Thymus (tissue), 11 donors: ENCODE measurements around the gene RWDD3. TPM values are rescaled to one million over a fixed set of nuclear protein-coding genes. Genes with fewer than 3 reads are reported as not detected.

ENCODE experiments used
- DNase-seq, 9 donors: peaks; one replicate each; pipeline ENCODE4 v3.0.0-alpha.2; 2013; ENCODE audit warnings: low spot score in 9 of 9, low read depth in 6 of 9, missing footprints in 1 of 9
- H3K27ac ChIP-seq, 2 donors: one replicate each; pipeline ENCODE4 v1.5.1; 2013; ENCODE audit warnings: control low read depth in 1 of 2, low read depth in 1 of 2, low read length in 1 of 2, mild to moderate bottlenecking in 1 of 2, moderate library complexity in 1 of 2
- H3K27me3 ChIP-seq, 2 donors: one replicate each; pipeline ENCODE4 v1.5.1; 2013; ENCODE audit warnings: low read length in 1 of 2; ENCODE audit not compliant: control insufficient read depth in 2 of 2, insufficient read depth in 1 of 2
- H3K36me3 ChIP-seq, 2 donors: one replicate each; pipeline ENCODE4 v1.5.1; 2013; ENCODE audit warnings: low read length in 1 of 2, mild to moderate bottlenecking in 1 of 2, moderate library complexity in 1 of 2; ENCODE audit not compliant: control insufficient read depth in 2 of 2, insufficient read depth in 2 of 2
- H3K4me1 ChIP-seq, 2 donors: one replicate each; pipeline ENCODE4 v1.5.1; 2013; ENCODE audit warnings: low read length in 2 of 2; ENCODE audit not compliant: control insufficient read depth in 2 of 2, insufficient read depth in 2 of 2
- H3K4me3 ChIP-seq, 2 donors: one replicate each; pipeline ENCODE4 v1.5.1; 2013; ENCODE audit warnings: low read length in 2 of 2, control low read depth in 1 of 2, mild to moderate bottlenecking in 1 of 2
- H3K9me3 ChIP-seq, 2 donors: one replicate each; pipeline ENCODE4 v1.5.1; 2013; ENCODE audit warnings: low read length in 1 of 2, mild to moderate bottlenecking in 1 of 2; ENCODE audit not compliant: control insufficient read depth in 2 of 2, insufficient read depth in 1 of 2
- WGBS: extraction: QIAGEN DNeasy Blood & Tissue Kit; methylation state at CpG from one replicate; pipeline ENCODE4 v1.1.7; 2013; 5-methylcytosine and 5-hydroxymethylcytosine counted together
- polyA plus RNA-seq: library from polyadenylated mRNA; stranded (reverse); fragments of 200-250 nt; gene quantifications from one replicate; pipeline ENCODE4 v1.2.3, GENCODE V29; 2013
- total RNA-seq: library from RNA; stranded (reverse); fragments of 120-200 nt; gene quantifications from one replicate; pipeline ENCODE4 v1.2.4, GENCODE V29; 2013
- donor health status: healthy.

The RWDD3 gene
- total and polyA plus RNA-seq, 2 donors: 35.4 to 87.8 TPM

- H3K4me1 ChIP-seq: no peaks in the 10 kb centered on the region
- 94% methylated on average over 1 of the region's 1 CpG for WGBS
- H3K9me3 ChIP-seq: no peaks in the 10 kb centered on the region
- H3K27ac ChIP-seq: no peak overlapping the region
- H3K27me3 ChIP-seq: no peaks in the 10 kb centered on the region
- H3K4me3 ChIP-seq: no peak overlapping the region
- DNase-seq: no peak
- no peaks in the 10 kb centered on the region for H3K36me3 ChIP-seq
These were observed 23.7 kb downstream of the RWDD3 start for GRCh38 chr1:95257758-95258157.

DNA sequence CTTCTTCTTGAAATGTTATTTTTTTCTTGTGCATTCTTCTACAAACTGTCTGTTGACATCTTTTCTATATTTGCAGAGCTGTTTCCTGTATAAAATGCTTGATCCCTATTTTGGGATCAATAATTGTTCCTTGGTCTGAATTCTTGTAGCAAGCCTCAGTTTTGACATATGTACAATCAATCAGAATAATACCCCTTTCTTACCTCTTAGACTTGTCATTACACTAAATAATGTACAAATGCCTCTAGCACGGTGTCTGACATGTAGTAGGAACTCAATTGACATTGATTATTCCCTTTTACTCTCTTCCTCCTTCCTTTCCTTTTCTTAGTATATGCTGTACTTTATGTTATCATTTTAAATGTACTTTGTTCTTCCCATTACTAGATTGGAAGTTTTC is 25.2 kb downstream of the RWDD3 start:
- Histone ChIP-seq H3K4me1 (no peaks in the 10 kb centered on the region), H3K36me3 (no peaks in the 10 kb centered on the region)
- WGBS: 90% methylated on average over 1 of the region's 1 CpG

DNA sequence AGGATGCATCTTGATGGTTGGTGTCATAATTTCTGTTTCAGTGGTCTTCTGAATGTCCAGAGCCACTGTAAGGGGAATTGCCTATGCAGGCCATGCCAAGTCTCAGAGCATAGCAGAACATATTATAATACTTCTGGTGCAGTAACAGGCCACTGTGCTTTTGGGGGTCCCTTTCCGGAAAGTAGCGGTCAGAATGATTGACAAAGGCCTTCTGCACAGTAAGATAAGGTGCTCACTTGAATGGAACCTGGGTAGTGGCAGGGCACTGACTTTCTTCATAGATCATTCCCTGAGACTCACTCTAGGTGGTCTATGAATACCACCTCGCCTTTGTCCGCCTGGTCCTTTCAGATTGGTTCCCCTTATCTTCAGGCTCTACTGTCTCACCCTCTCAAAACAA is 28.9 kb downstream of the RWDD3 start:
- no peaks in the 10 kb centered on the region for H3K27me3 ChIP-seq
- no peak for DNase-seq
- WGBS: 85% methylated on average over 4 of the region's 4 CpGs

More for the DNA sequence above, 25.2 kb downstream of the RWDD3 start:
- no peaks in the 10 kb centered on the region for H3K9me3 ChIP-seq
- H3K27me3 ChIP-seq: no peaks in the 10 kb centered on the region
- H3K4me3 ChIP-seq: no peak overlapping the region
- DNase-seq: no peak
- no peak overlapping the region for H3K27ac ChIP-seq

DNA sequence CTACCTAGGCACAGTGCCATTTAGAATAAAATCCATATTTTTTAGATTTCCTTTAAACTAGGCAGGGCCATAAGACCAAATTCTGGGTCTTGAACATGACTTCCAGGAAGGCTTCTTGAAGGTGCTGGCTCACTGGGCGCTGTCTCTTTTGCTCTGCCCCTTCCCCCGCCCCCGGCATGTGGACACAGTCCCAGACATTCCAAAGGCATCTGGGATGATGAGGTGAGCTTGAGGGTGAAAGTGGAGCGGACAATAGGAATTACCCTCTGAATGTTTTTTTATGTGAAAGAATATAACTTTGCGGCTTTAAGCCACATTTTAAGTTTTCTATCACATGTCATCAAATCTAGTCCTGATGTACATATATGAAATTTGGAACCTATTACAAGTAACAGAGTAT is 29.4 kb downstream of the RWDD3 start:
- H3K27me3 ChIP-seq: no peaks in the 10 kb centered on the region
- no peaks in the 10 kb centered on the region for H3K4me1 ChIP-seq
- 96% methylated on average over 5 of the region's 5 CpGs for WGBS
- DNase-seq: no peak
- H3K36me3 ChIP-seq: no peaks in the 10 kb centered on the region
- no peaks in the 10 kb centered on the region for H3K9me3 ChIP-seq
- no peak overlapping the region for H3K4me3 ChIP-seq
- H3K27ac ChIP-seq: no peak overlapping the region

More for the DNA sequence above, 28.9 kb downstream of the RWDD3 start:
- H3K27ac ChIP-seq: no peak overlapping the region
- no peaks in the 10 kb centered on the region for H3K36me3 ChIP-seq
- H3K4me1 ChIP-seq: no peaks in the 10 kb centered on the region
- H3K4me3 ChIP-seq: no peak overlapping the region
- H3K9me3 ChIP-seq: no peaks in the 10 kb centered on the region

DNA sequence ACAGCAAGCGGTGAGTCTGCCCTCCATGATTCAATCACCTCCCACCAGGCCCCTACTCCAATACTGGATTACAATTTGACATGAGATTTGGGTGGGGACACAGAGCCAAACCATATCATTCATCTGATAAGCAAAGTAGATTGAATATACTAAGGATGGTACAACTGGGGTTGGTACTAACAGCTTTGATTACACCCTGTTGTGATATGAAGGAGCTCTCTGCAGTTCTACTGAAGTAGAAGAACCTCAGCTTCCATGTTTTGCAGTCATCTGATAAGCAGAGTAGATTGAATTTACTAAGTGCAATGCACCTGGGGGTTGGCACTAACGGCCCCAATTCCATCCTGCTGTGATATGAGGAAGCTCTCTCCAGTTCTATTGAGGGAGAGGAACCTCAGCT is 31.1 kb downstream of the RWDD3 start:
- H3K27ac ChIP-seq: no peak overlapping the region
- no peaks in the 10 kb centered on the region for H3K27me3 ChIP-seq
- no peaks in the 10 kb centered on the region for H3K36me3 ChIP-seq
- no peaks in the 10 kb centered on the region for H3K4me1 ChIP-seq
- 70% methylated on average over 2 of the region's 2 CpGs for WGBS
- DNase-seq: no peak
- H3K9me3 ChIP-seq: no peaks in the 10 kb centered on the region
- no peak overlapping the region for H3K4me3 ChIP-seq

DNA sequence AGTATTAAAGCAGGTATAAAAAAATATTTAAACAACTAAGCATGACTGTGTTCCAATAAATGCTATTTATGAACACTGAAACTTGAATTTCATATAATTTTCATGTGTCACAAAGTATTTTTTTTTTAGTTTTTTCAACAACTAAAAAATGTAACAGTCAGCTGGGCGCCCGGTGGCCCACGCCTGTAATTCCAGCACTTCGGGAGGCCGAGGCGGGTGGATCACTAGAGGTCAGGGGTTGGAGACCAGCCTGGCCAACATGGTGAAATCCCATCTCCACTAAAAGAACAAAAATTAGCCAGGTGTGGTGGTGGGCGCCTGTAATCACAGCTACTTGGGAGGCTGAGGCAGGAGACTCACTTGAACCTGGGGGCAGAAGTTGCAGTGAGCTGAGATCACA is 42.4 kb downstream of the RWDD3 start:
- no peak overlapping the region for H3K4me3 ChIP-seq
- no peaks in the 10 kb centered on the region for H3K4me1 ChIP-seq
- no peaks in the 10 kb centered on the region for H3K9me3 ChIP-seq
- H3K27ac ChIP-seq: no peak overlapping the region
- no peak for DNase-seq
- WGBS: 93% methylated on average over 7 of the region's 7 CpGs
- no peaks in the 10 kb centered on the region for H3K27me3 ChIP-seq
- no peaks in the 10 kb centered on the region for H3K36me3 ChIP-seq

DNA sequence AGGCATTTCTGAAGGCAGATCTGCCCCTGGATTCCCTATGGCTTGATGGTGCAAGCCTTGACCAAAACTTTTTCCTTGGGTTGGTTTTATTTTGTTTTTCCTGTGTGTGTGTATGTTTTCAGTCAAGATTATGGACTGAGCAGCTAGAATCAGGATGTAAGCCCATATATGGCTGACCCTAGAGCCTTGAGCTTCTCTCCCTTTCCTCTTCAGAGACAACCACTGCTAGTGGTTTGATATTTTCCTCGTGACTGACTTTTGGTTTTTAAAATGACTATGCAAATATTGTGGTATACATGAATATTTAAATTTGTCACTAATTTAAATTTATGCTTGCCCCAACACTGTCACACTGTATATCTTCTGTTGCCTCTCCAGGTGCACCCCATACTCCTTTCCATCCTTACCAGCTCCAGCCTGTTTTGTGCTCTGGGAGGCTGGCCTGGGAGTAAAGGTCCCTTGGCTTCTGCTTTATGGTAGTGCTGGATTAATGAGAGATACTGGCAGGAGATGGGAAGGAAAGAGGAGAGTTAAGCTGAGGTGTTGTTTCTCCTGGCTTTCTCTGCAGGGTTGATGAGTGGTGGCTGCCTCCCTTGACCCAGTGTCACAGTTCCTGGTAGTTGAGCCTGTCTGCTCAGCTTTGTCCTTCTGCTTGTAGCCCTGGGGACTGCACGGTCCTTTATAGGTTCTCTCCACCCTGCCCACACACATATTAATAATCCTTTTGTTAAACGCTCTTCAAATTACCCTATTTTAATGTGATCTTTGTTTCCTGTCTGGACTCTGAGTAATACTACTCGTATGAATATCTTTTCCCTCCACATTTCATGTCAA is 44.4 kb downstream of the RWDD3 start:
- Histone ChIP-seq H3K27ac (no peak overlapping the region), H3K4me1 (no peaks in the 10 kb centered on the region), H3K27me3 (no peaks in the 10 kb centered on the region), H3K9me3 (no peaks in the 10 kb centered on the region), H3K4me3 (no peak overlapping the region), H3K36me3 (no peaks in the 10 kb centered on the region)
- WGBS: 82% methylated on average over 4 of the region's 4 CpGs
- DNase-seq: no peak

DNA sequence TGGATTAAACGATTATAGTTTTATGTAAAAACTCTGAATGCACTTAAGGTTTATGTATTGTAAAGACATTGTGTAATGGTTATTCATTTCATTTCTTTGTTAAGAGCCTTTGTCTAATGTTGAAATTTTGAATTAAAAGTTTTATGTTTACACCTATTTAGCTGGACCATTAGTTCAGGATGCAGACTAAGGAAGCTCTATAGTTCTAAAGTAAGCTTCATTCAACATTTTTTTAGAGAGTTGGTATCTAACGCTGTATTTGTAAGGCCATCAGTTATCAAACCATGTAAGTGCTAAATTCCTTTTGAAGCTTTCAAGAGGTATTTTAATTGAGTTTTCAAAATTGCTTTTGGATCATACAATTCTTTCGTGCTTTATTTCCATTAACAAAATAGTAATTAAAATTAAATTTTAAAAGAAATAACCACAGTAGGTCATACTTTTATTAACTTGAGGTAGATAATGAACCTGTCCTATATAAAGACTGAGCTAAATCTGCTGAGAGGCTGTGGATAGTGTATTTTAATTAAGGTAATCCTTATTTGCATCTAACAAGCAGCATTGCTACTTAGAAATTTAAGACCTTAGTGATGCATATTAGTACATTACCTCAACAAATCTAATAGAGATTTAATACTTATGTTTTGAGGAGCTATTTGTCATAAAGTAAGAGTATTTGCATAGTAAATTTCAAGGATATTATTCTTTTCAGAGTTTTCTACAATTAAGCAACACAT is 47.9 kb downstream of the RWDD3 start:
- WGBS: 92% methylated on average over 3 of the region's 3 CpGs
- H3K36me3 ChIP-seq: no peaks in the 10 kb centered on the region
- H3K4me3 ChIP-seq: no peak overlapping the region
- no peaks in the 10 kb centered on the region for H3K27me3 ChIP-seq
- H3K4me1 ChIP-seq: no peaks in the 10 kb centered on the region
- no peaks in the 10 kb centered on the region for H3K9me3 ChIP-seq
- DNase-seq: no peak
- no peak overlapping the region for H3K27ac ChIP-seq

DNA sequence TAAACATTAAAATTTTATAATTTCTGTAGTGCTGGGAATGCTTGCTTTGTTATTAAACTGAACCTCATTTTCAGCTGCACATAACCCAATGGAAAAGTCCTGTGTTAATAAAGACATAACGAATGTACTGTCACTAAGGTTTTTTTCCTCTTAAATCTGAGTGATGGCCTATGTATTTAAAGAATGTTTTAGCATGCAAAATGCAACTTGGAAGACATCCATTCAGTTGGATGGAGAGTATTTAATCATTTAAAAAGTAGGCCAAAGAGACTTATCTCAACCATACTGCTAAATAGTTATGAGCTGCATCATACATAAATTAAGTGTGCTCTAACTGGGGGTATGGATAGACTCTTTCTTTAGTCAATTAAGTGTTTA is 48.5 kb downstream of the RWDD3 start:
- H3K27me3 ChIP-seq: no peaks in the 10 kb centered on the region
- WGBS: 98% methylated on average over 1 of the region's 1 CpG
- no peak for DNase-seq

More for the DNA sequence above, 48.5 kb downstream of the RWDD3 start:
- no peaks in the 10 kb centered on the region for H3K36me3 ChIP-seq
- no peak overlapping the region for H3K4me3 ChIP-seq
- no peaks in the 10 kb centered on the region for H3K4me1 ChIP-seq
- H3K9me3 ChIP-seq: no peaks in the 10 kb centered on the region
- no peak overlapping the region for H3K27ac ChIP-seq
